ENCODE measurements around the gene POLR3K. TPM values are rescaled to one million over a fixed set of nuclear protein-coding genes. Genes with fewer than 3 reads are reported as not detected.

Gene POLR3K
- polyA plus RNA-seq, 1 donor = 9.5 TPM

DNA sequence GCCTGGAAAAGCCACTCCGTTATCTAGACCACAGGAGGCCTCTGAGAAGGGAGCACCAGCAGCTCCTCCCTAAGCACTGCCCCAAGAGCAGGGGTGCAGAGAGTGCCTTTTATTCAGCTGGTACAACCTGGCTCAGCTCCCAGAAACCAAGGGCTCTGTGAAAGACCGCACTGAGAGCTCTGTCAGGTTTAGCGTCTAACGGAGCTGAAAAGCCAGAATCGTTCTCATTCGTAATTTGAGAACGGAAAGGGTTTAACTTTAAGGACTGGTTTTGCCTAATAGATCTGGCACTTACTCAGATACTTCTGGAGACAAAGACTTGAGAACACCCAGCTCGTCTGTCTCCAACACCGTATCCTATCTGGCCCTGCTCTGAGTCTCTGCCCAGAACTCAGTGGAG, 38.1 kb upstream of the POLR3K start:
- H3K27ac ChIP-seq (ENCODE audit: low read length) = no peak overlapping the region
- no peak for DNase-seq

DNA sequence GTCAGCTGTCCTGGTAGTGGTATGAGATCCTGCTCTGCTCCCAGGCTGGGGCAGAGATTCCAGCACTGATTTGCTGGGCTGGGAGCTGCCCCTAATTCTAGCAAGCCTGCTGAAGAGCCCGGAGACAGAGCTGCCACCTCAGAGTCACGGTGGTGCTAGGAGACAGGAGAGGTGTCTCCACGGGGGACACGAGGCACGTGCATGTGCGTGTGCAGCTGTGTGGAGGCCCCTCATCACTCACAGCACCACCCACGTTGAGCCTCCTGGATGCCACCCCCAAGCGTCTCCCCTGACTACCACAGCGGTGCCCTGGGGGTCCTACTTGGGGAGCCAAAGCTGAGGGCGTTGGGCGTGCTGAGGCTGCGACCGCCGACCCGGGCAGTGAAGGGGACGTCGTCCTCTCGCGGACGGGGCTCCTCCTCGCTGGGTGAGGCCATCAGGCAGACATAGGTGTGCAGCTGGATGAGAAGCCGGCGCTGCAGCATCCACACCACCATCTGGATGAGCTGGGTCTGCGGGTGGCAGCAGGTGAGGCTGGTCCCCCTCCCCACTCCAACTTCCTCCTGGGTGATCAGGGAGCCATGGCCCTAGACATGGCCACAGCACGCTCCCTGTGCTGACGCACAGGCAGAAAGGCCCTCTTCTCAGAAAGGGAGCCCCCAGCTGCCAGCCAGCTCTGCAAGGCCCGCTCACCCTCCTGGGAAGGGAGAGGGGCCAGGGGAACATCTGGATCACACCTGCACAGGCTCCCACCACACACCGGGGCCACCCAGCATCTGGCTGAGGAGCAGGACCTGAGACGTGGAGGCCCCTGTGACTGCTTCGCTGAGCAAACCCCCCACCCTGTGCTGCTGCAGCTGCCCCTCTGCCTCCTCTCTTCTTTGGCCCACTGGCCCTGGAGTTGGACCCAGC, 36.2 kb upstream of the POLR3K start:
- WGBS (ENCODE audit: insufficient coverage, low lambda C conversion rate) = no CpG with 5 or more reads among the region's 30 CpGs
- DNase-seq = no peak

More for the DNA sequence above, 38.1 kb upstream of the POLR3K start:
- Histone ChIP-seq H3K4me3 (ENCODE audit: low read length) (no peak overlapping the region), H3K4me1 (ENCODE audit: control insufficient read depth, insufficient read depth, low read length) (no peaks in the 10 kb centered on the region), H3K36me3 (ENCODE audit: control insufficient read depth, insufficient read depth, low read length) (peaks cover 41% of the 10 kb centered on the region), H3K9me3 (ENCODE audit: control insufficient read depth, low read depth, low read length) (no peaks in the 10 kb centered on the region), H3K27me3 (ENCODE audit: control insufficient read depth, insufficient read depth, low read length) (no peaks in the 10 kb centered on the region)
- no CpG with 5 or more reads among the region's 9 CpGs for WGBS (ENCODE audit: insufficient coverage, low lambda C conversion rate)

DNA sequence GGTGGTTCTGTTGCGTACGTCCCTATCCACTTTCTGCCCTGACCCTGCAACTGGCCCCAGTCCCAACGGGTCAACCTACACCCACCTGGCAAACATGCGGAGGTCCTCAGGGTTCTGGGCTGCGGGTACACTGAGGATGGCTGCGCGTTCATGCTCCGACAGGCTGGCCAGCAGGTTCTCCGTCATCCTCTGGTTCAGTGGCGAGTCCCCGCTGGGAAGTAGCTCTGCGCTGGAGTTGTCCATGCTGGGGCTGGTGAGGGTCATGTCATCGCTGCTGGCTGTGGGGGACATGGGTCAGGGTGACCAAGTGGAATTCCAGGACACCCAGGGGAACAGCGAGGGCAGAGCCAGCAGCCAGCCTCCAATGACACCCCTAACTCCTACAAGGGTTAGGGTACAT, 35.2 kb upstream of the POLR3K start:
- no peaks in the 10 kb centered on the region for H3K27me3 ChIP-seq (ENCODE audit: control insufficient read depth, insufficient read depth, low read length)
- H3K27ac ChIP-seq (ENCODE audit: low read length) = no peak overlapping the region
- H3K4me3 ChIP-seq (ENCODE audit: low read length) = no peak overlapping the region
- no CpG with 5 or more reads among the region's 14 CpGs for WGBS (ENCODE audit: insufficient coverage, low lambda C conversion rate)
- peaks cover 64% of the 10 kb centered on the region for H3K36me3 ChIP-seq (ENCODE audit: control insufficient read depth, insufficient read depth, low read length)
- DNase-seq = no peak
- H3K4me1 ChIP-seq (ENCODE audit: control insufficient read depth, insufficient read depth, low read length) = no peaks in the 10 kb centered on the region
- H3K9me3 ChIP-seq (ENCODE audit: control insufficient read depth, low read depth, low read length) = peaks cover 2% of the 10 kb centered on the region

More for the DNA sequence above, 36.2 kb upstream of the POLR3K start:
- Histone ChIP-seq H3K9me3 (ENCODE audit: control insufficient read depth, low read depth, low read length) (peaks cover 2% of the 10 kb centered on the region), H3K4me3 (ENCODE audit: low read length) (no peak overlapping the region), H3K36me3 (ENCODE audit: control insufficient read depth, insufficient read depth, low read length) (peaks cover 55% of the 10 kb centered on the region), H3K27me3 (ENCODE audit: control insufficient read depth, insufficient read depth, low read length) (no peaks in the 10 kb centered on the region), H3K4me1 (ENCODE audit: control insufficient read depth, insufficient read depth, low read length) (no peaks in the 10 kb centered on the region), H3K27ac (ENCODE audit: low read length) (no peak overlapping the region)

DNA sequence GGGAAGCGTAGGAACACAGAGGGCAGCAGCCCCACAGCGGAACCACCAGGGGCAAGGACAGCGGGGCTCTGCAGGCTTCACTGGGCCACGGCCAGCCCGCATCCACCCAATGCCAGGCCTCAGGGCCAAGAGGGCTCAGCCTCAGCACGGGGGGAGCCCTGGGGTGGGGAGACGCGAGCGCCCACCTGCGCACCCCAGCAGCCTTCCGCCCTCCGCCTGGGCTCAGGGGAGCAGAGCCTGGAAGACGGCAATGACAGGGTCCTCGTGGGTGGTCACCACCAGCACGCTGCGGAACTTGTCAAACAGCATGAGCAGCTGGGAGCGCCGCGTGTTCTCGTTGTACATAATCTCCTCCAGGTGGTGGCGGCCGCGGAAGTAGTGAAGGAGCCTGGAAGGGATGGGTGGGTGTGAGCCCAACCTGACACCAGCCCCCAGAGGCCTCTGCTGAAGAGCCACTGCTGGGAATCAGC, 33.1 kb upstream of the POLR3K start:
- H3K27ac ChIP-seq (ENCODE audit: low read length) = no peak overlapping the region

DNA sequence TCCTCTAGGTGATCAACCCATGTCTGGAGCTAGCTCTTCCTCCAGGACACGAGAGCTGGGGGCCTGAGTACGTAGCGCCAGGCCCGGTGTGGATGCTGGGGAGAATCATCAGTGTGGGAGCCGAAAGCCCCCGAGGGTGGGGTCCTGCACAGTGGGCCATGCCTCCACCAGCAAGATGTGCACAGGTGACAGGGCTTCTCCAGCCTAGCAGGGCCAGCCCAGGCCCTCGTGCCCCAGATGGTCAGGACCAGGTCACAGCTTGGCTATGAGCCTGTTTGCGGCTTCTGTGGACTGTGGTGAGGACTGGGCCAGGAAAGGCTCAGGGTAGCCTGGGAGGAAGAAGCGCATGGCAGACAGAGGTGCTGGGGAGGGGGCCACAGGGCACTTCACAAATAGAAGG, 32.5 kb upstream of the POLR3K start:
- H3K36me3 ChIP-seq (ENCODE audit: control insufficient read depth, insufficient read depth, low read length) = peaks cover 60% of the 10 kb centered on the region
- no CpG with 5 or more reads among the region's 9 CpGs for WGBS (ENCODE audit: insufficient coverage, low lambda C conversion rate)

More for the DNA sequence above, 33.1 kb upstream of the POLR3K start:
- no peak for DNase-seq
- peaks cover 60% of the 10 kb centered on the region for H3K36me3 ChIP-seq (ENCODE audit: control insufficient read depth, insufficient read depth, low read length)
- WGBS (ENCODE audit: insufficient coverage, low lambda C conversion rate) = no CpG with 5 or more reads among the region's 23 CpGs
- no peaks in the 10 kb centered on the region for H3K27me3 ChIP-seq (ENCODE audit: control insufficient read depth, insufficient read depth, low read length)
- no peaks in the 10 kb centered on the region for H3K4me1 ChIP-seq (ENCODE audit: control insufficient read depth, insufficient read depth, low read length)
- H3K9me3 ChIP-seq (ENCODE audit: control insufficient read depth, low read depth, low read length) = peaks cover 2% of the 10 kb centered on the region
- H3K4me3 ChIP-seq (ENCODE audit: low read length) = no peak overlapping the region

DNA sequence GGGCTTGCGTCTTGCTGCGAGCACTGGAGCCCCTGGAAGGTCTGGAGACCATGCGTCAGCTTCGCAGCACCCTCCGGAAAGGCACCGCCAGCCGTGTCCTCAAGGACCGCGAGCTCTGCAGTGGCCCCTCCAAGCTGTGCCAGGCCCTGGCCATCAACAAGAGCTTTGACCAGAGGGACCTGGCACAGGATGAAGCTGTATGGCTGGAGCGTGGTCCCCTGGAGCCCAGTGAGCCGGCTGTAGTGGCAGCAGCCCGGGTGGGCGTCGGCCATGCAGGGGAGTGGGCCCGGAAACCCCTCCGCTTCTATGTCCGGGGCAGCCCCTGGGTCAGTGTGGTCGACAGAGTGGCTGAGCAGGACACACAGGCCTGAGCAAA, 32.0 kb upstream of the POLR3K start:
- peaks cover 61% of the 10 kb centered on the region for H3K36me3 ChIP-seq (ENCODE audit: control insufficient read depth, insufficient read depth, low read length)
- H3K9me3 ChIP-seq (ENCODE audit: control insufficient read depth, low read depth, low read length) = peaks cover 2% of the 10 kb centered on the region
- H3K27ac ChIP-seq (ENCODE audit: low read length) = no peak overlapping the region
- DNase-seq = no peak
- no peaks in the 10 kb centered on the region for H3K4me1 ChIP-seq (ENCODE audit: control insufficient read depth, insufficient read depth, low read length)
- H3K27me3 ChIP-seq (ENCODE audit: control insufficient read depth, insufficient read depth, low read length) = no peaks in the 10 kb centered on the region
- H3K4me3 ChIP-seq (ENCODE audit: low read length) = no peak overlapping the region
- WGBS (ENCODE audit: insufficient coverage, low lambda C conversion rate) = no CpG with 5 or more reads among the region's 18 CpGs

More for the DNA sequence above, 32.5 kb upstream of the POLR3K start:
- Histone ChIP-seq H3K27me3 (ENCODE audit: control insufficient read depth, insufficient read depth, low read length) (no peaks in the 10 kb centered on the region), H3K27ac (ENCODE audit: low read length) (no peak overlapping the region), H3K9me3 (ENCODE audit: control insufficient read depth, low read depth, low read length) (peaks cover 2% of the 10 kb centered on the region), H3K4me3 (ENCODE audit: low read length) (no peak overlapping the region), H3K4me1 (ENCODE audit: control insufficient read depth, insufficient read depth, low read length) (no peaks in the 10 kb centered on the region)
- no peak for DNase-seq

DNA sequence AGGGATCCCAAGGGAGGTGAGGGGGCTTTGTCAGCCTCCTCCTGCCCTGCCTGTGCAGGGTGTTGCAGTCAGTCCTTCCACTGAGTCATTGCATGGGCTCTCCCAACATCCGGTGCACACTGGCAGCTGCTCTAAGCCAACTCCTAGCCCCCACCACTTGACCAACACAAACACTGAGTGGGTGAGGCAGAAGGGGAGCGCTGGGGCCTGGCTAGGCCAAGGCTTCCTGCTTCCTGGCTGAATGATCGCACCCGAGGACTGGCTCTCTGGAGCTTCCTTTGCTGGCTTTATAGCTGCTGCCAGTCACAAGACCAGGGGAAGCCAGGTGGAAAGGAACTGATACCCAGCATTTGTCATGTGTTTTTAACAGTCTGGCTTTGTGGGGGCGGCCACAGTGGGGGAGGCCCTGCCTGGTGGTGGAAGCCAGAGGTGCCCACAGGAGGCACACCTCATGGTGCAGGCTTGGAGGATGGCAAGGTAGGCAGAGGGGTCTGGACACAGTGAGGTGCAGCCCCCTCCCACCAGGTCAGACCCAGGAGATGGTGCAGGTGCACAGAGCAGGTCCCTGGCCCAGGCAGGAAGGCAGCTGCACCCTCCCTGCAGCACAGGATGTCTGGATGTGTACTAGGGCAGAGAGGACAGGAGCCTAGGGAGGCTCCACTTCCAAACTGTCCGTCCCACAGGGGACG, 31.5 kb upstream of the POLR3K start:
- H3K27ac ChIP-seq (ENCODE audit: low read length) = no peak overlapping the region
- H3K4me1 ChIP-seq (ENCODE audit: control insufficient read depth, insufficient read depth, low read length) = no peaks in the 10 kb centered on the region
- WGBS (ENCODE audit: insufficient coverage, low lambda C conversion rate) = no CpG with 5 or more reads among the region's 7 CpGs
- no peak for DNase-seq
- H3K27me3 ChIP-seq (ENCODE audit: control insufficient read depth, insufficient read depth, low read length) = no peaks in the 10 kb centered on the region
- H3K9me3 ChIP-seq (ENCODE audit: control insufficient read depth, low read depth, low read length) = peaks cover 2% of the 10 kb centered on the region
- H3K4me3 ChIP-seq (ENCODE audit: low read length) = no peak overlapping the region
- peaks cover 59% of the 10 kb centered on the region for H3K36me3 ChIP-seq (ENCODE audit: control insufficient read depth, insufficient read depth, low read length)

DNA sequence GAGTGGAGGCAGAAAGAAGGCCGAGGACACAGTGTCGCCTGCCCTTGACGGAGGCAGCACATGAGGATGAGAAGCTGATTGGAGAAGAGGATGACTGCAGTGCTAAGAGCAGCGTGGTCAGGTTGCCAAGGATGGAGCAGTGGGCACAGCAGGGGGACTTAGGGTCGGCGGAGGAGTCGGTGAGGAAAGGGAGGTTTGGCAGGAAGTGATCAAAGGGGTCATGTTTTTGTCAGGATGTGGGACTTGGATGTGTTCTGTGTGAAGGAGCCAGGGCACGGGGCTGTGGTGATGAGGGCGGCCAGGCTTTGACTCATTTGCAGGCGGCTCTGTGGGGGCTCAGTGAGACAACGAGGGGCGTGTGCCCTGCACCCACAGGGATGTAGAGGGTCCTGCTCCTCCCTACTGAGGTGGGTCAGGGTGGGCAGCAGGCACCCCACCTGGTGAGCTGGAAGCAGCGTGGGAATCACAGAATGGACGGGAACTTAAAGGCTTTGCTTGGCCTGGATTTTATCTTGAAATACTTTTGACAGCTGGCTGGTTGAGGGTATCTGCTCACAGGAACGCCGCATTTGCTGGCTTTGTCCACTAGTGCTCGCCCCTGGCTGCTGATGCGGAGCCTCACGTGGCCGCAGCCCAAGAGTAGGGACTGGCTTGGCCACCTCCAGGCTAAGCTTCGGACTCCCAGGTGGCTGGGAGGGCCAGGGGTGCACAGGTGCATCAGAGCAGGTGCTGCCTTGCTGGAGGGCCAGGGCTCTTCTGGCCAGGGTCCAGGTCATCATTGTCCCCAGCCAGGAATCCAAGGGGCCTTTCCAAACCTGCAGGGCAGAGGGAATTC, 30.6 kb upstream of the POLR3K start:
- DNase-seq = no peak
- Histone ChIP-seq H3K4me1 (ENCODE audit: control insufficient read depth, insufficient read depth, low read length) (peaks cover 2% of the 10 kb centered on the region), H3K27me3 (ENCODE audit: control insufficient read depth, insufficient read depth, low read length) (no peaks in the 10 kb centered on the region), H3K36me3 (ENCODE audit: control insufficient read depth, insufficient read depth, low read length) (peaks cover 56% of the 10 kb centered on the region), H3K27ac (ENCODE audit: low read length) (no peak overlapping the region), H3K9me3 (ENCODE audit: control insufficient read depth, low read depth, low read length) (peaks cover 2% of the 10 kb centered on the region), H3K4me3 (ENCODE audit: low read length) (no peak overlapping the region)
- WGBS (ENCODE audit: insufficient coverage, low lambda C conversion rate) = 94% methylated on average over 3 of the region's 21 CpGs

DNA sequence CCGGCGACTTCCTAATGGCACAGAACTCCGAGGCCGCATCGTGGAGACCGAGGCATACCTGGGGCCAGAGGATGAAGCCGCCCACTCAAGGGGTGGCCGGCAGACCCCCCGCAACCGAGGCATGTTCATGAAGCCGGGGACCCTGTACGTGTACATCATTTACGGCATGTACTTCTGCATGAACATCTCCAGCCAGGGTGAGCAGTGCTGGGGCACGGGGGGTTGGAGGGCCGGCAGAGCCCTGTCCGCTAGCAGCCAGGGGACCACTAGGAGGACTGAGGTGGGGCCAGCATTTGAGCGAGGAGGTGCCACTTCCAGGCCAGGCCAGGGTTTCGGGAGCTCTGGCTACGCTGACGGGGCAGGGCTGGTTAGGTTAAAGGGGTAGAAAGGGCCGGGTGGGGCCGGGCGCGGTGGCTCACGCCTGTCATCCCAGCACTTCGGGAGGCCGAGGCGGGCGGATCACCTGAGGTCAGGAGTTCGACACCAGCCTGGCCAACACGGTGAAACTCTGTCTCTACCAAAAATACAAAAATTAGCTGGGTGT, 29.7 kb upstream of the POLR3K start:
- DNase-seq = no peak
- no CpG with 5 or more reads among the region's 31 CpGs for WGBS (ENCODE audit: insufficient coverage, low lambda C conversion rate)
- H3K36me3 ChIP-seq (ENCODE audit: control insufficient read depth, insufficient read depth, low read length) = peaks cover 48% of the 10 kb centered on the region
- H3K27ac ChIP-seq (ENCODE audit: low read length) = no peak overlapping the region
- H3K9me3 ChIP-seq (ENCODE audit: control insufficient read depth, low read depth, low read length) = peaks cover 2% of the 10 kb centered on the region
- peaks cover 7% of the 10 kb centered on the region for H3K4me1 ChIP-seq (ENCODE audit: control insufficient read depth, insufficient read depth, low read length)
- H3K4me3 ChIP-seq (ENCODE audit: low read length) = no peak overlapping the region
- no peaks in the 10 kb centered on the region for H3K27me3 ChIP-seq (ENCODE audit: control insufficient read depth, insufficient read depth, low read length)
